ENCODE results near the gene CEP112.

- TF ChIP-seq POLR2A (IDR thresholded peaks at IDR 0.05; ENCODE audit: low read length) (no peak), GATA1 (IDR thresholded peaks at IDR 0.05; ENCODE audit: low read depth, low read length) (no peak)
These were observed 517.5 kb downstream of the CEP112 start for GRCh38 chr17:65674246-65675045.

Measured in erythroblast (primary cell).